ENCODE data around the gene PDIA3. TPM values are rescaled to one million over a fixed set of nuclear protein-coding genes. Genes with fewer than 3 reads are reported as not detected.
"Not testable (repeated sequence)": the region's sequence is repeated elsewhere in the genome, so short reads cannot be mapped to it uniquely, and the experiment has no call there.

The PDIA3 gene
- total RNA-seq, 2 donors from 2014 or later, result 168 to 170 TPM

- no peak for DNase-seq
- H3K9me3 ChIP-seq (ENCODE audit: control insufficient read depth, low read length, poor library complexity, severe bottlenecking), result no peaks in the 10 kb centered on the region
- Mint-ChIP-seq H3K27ac (no peak overlapping the region), H3K4me1 (peaks cover 9% of the 10 kb centered on the region), H3K36me3 (ENCODE audit: low read depth) (peaks cover 11% of the 10 kb centered on the region), H3K27me3 (no peaks in the 10 kb centered on the region), H3K4me3 (no peak overlapping the region)
- ATAC-seq, result no peak
Observed at GRCh38 chr15:43808435-43808950, 62.3 kb downstream of the PDIA3 start.

GRCh38 chr15:43808960-43809678 lies 62.9 kb downstream of the PDIA3 start:
- peaks cover 9% of the 10 kb centered on the region for H3K4me1 Mint-ChIP-seq
- H3K4me3 Mint-ChIP-seq, result no peak overlapping the region
- no peaks in the 10 kb centered on the region for H3K27me3 Mint-ChIP-seq
- ATAC-seq (peak; percentile 79), DNase-seq (no peak)
- no peak overlapping the region for H3K27ac Mint-ChIP-seq
- H3K9me3 ChIP-seq (ENCODE audit: control insufficient read depth, low read length, poor library complexity, severe bottlenecking), result no peaks in the 10 kb centered on the region
- H3K36me3 Mint-ChIP-seq (ENCODE audit: low read depth), result peaks cover 11% of the 10 kb centered on the region

GRCh38 chr15:43815064-43815463 lies 68.8 kb downstream of the PDIA3 start:
- H3K27me3 Mint-ChIP-seq; H3K9me3 ChIP-seq (ENCODE audit: control insufficient read depth, low read length, poor library complexity, severe bottlenecking); H3K4me3 Mint-ChIP-seq; DNase-seq; H3K4me1 Mint-ChIP-seq; ATAC-seq: not testable (repeated sequence)
- peak overlapping the region; percentile 49 for H3K27ac Mint-ChIP-seq
- H3K36me3 Mint-ChIP-seq (ENCODE audit: low read depth), result peaks cover 15% of the 10 kb centered on the region

GRCh38 chr15:43821505-43821904 lies 75.3 kb downstream of the PDIA3 start:
- no peak overlapping the region for H3K4me3 Mint-ChIP-seq
- DNase-seq (no peak), ATAC-seq (no peak)
- H3K36me3 Mint-ChIP-seq (ENCODE audit: low read depth), result peaks cover 3% of the 10 kb centered on the region
- peaks cover 19% of the 10 kb centered on the region for H3K4me1 Mint-ChIP-seq
- H3K27ac Mint-ChIP-seq, result peak overlapping the region; percentile 80
- no peaks in the 10 kb centered on the region for H3K9me3 ChIP-seq (ENCODE audit: control insufficient read depth, low read length, poor library complexity, severe bottlenecking)
- no peaks in the 10 kb centered on the region for H3K27me3 Mint-ChIP-seq

Other genes with a start within 250 kb of the PDIA3 start
- 10 to 100 TPM in 1 of 2 donors, 1 to 10 TPM in 1; 5.3 to 16.0 TPM for gene MAP1A, start 228.8 kb upstream of the PDIA3 start, total RNA-seq
- 10 to 100 TPM; 25.6 to 35.5 TPM for gene PPIP5K1, start 156.2 kb upstream of the PDIA3 start, total RNA-seq
- not detected for gene CKMT1B, start 152.4 kb upstream of the PDIA3 start, total RNA-seq
- 1 to 10 TPM; 1.8 TPM for gene STRC, start 127.6 kb upstream of the PDIA3 start, total RNA-seq
- gene CATSPER2, start 97.6 kb upstream of the PDIA3 start, total RNA-seq, result 1 to 10 TPM; 5.4 to 7.8 TPM
- not detected for gene CKMT1A, start 52.6 kb upstream of the PDIA3 start, total RNA-seq
- under 1 TPM; 0.63 to 0.97 TPM for gene ELL3, start 30.5 kb downstream of the PDIA3 start, total RNA-seq
- gene SERF2, start 45.9 kb downstream of the PDIA3 start, total RNA-seq, result 100 to 1,000 TPM; 424 to 465 TPM
- gene SERINC4, start 53.8 kb downstream of the PDIA3 start, total RNA-seq, result under 1 TPM in 1 of 2 donors, not detected in 1; 0.32 TPM
- gene HYPK, start 54.2 kb downstream of the PDIA3 start, total RNA-seq, result 10 to 100 TPM; 15.7 to 22.8 TPM
- 10 to 100 TPM in 1 of 2 donors, 1 to 10 TPM in 1; 8.9 to 12.1 TPM for gene MFAP1, start 78.3 kb downstream of the PDIA3 start, total RNA-seq
- gene WDR76, start 80.6 kb downstream of the PDIA3 start, total RNA-seq, result 10 to 100 TPM; 10.5 to 11.9 TPM